GM13977 (cell line): ENCODE measurements around the gene C5orf58.
A peak's percentile ranks its signal among the peaks of the same experiment; 100 is the strongest.

Experiments
- DNase-seq: peaks from one replicate; pipeline ENCODE4 v3.0.0; 2012; ENCODE audit warnings: low spot score
- CTCF ChIP-seq: IDR thresholded peaks from 2 replicates; pipeline ENCODE4 v1.5.1; 2012; ENCODE audit warnings: mild to moderate bottlenecking, control low read depth; ENCODE audit not compliant: insufficient read depth; ENCODE audit errors: extremely low read depth, missing control alignments
- in situ Hi-C: fragments of 300-500 bp; cut with MboI; formaldehyde crosslinking; loops from one replicate; pipeline ENCODE4 v1.12.0; 2022; ENCODE audit warnings: low sequenced_read_pairs, low pct_unique_long_range_greater_than_20kb, mixed read lengths, inconsistent platforms; ENCODE audit not compliant: unreplicated experiment

Gene C5orf58

GRCh38 chr5:170268153-170268689 lies 35.4 kb downstream of the C5orf58 start:
- no peak for DNase-seq
- in situ Hi-C loops: no loop called here
- no peak for TF ChIP-seq CTCF

- TF ChIP-seq CTCF: no peak
- in situ Hi-C loops: no loop called here
- no peak for DNase-seq
Measured at GRCh38 chr5:170268884-170269283, 36.1 kb downstream of the C5orf58 start.

- TF ChIP-seq CTCF: no peak
Measured at GRCh38 chr5:170269579-170269978, 36.8 kb downstream of the C5orf58 start.

GRCh38 chr5:170270293-170271069 lies 37.7 kb downstream of the C5orf58 start:
- no peak for TF ChIP-seq CTCF
- in situ Hi-C loops: no loop called here
- no peak for DNase-seq

More at GRCh38 chr5:170269579-170269978, 36.8 kb downstream of the C5orf58 start:
- in situ Hi-C loops: no loop called here
- DNase-seq: no peak

GRCh38 chr5:170273968-170274710 lies 41.4 kb downstream of the C5orf58 start:
- peak; percentile 50 for DNase-seq
- in situ Hi-C loops: no loop called here
- TF ChIP-seq CTCF: peak; percentile 52

GRCh38 chr5:170275376-170275994 lies 42.7 kb downstream of the C5orf58 start:
- TF ChIP-seq CTCF: no peak
- DNase-seq: no peak
- in situ Hi-C loops: loop anchor here (5.0 kb wide), 1 partner anchor 57 kb away; no protein-coding TSS in a partner anchor
